Upper lobe of right lung (tissue), 1 donor: ENCODE results near the gene MICALL1. TPM values are rescaled to one million over a fixed set of nuclear protein-coding genes. Genes with fewer than 3 reads are reported as not detected.

ENCODE experiments used
- ATAC-seq: fragments of 200-7000 bp; cut with Tn5 transposase; one replicate; pipeline ENCODE4 v1.9.1; 2020; ENCODE audit warnings: mild to moderate bottlenecking, moderate library complexity
- DNase-seq: peaks from one replicate; pipeline ENCODE4 v3.0.0-alpha.2; 2020
- H3K27ac ChIP-seq: fragments of 200-600 bp; one replicate; pipeline ENCODE4 v1.8.0; 2022
- H3K27me3 ChIP-seq: fragments of 200-600 bp; one replicate; pipeline ENCODE4 v1.8.0; 2022; ENCODE audit warnings: mild to moderate bottlenecking
- H3K36me3 ChIP-seq: fragments of 200-600 bp; one replicate; pipeline ENCODE4 v1.8.0; 2022
- H3K4me1 ChIP-seq: fragments of 200-600 bp; one replicate; pipeline ENCODE4 v1.8.0; 2022
- H3K4me3 ChIP-seq: fragments of 200-600 bp; one replicate; pipeline ENCODE4 v1.8.0; 2022; ENCODE audit warnings: mild to moderate bottlenecking
- H3K9me3 ChIP-seq: fragments of 200-600 bp; one replicate; pipeline ENCODE4 v1.8.0; 2022
- CTCF ChIP-seq: fragments of 200-600 bp; IDR thresholded peaks from one replicate; pipeline ENCODE4 v1.8.0; 2022; ENCODE audit warnings: antibody characterized with exemption
- intact Hi-C: fragments of 100-400 bp; cut with DNase I; formaldehyde crosslinking; loops from one replicate; pipeline ENCODE4 v1.11.0; 2022
- total RNA-seq: library from RNA; stranded (reverse); fragmentation: NEBNext Ultra II Directional; extraction: Animal tissue kit (Norgen Biotek cat#: 25700); gene quantifications from one replicate; pipeline ENCODE4 v1.2.1, GENCODE V29; 2021
- donor health status: DM: no; HTN: yes; CAD: no; lungs with severe emphysema.

MICALL1 gene
- total RNA-seq, 1 donor from 2014 or later = 37.4 TPM

DNA sequence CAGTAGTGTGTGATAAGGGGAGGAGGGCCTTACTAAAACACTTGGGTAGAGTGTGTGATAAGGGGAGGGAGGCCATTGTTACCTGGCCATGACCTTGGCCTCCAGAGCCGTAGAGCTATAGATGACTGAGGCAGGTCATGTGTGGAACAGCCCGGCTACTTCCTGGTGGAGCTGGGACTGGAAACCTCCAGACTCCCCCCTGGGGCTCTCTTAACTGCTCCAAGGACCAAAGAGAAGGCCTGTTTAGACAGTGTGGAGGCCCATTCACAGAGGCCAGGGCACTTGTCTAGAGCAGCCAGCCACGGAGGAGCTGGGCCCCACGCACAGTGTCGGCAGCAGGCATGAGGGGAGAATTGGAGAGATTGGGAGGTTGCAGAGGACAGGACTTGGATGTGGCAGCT is 12.5 kb upstream of the MICALL1 start:
- ATAC-seq = peak; percentile 75
- no peaks in the 10 kb centered on the region for H3K27me3 ChIP-seq
- H3K9me3 ChIP-seq = no peaks in the 10 kb centered on the region
- no peak overlapping the region for H3K4me3 ChIP-seq
- DNase-seq = no peak
- intact Hi-C loops = no loop called here
- peaks cover 38% of the 10 kb centered on the region for H3K4me1 ChIP-seq
- TF ChIP-seq CTCF = no peak
- H3K27ac ChIP-seq = peak overlapping the region; percentile 42
- H3K36me3 ChIP-seq = peaks cover 21% of the 10 kb centered on the region

GRCh38 chr22:37894939-37895670 is 11.0 kb upstream of the MICALL1 start:
- no peak for DNase-seq
- intact Hi-C loops = no loop called here

GRCh38 chr22:37896181-37896592 is 9.9 kb upstream of the MICALL1 start:
- no peaks in the 10 kb centered on the region for H3K27me3 ChIP-seq
- peak overlapping the region; percentile 67 for H3K27ac ChIP-seq
- peak; percentile 59 for ATAC-seq
- intact Hi-C loops = no loop called here
- H3K36me3 ChIP-seq = no peaks in the 10 kb centered on the region
- peaks cover 43% of the 10 kb centered on the region for H3K4me1 ChIP-seq
- H3K9me3 ChIP-seq = no peaks in the 10 kb centered on the region
- TF ChIP-seq CTCF = no peak
- DNase-seq = no peak
- no peak overlapping the region for H3K4me3 ChIP-seq

More at GRCh38 chr22:37894939-37895670, 11.0 kb upstream of the MICALL1 start:
- Histone ChIP-seq H3K36me3 (peaks cover 6% of the 10 kb centered on the region), H3K4me1 (peaks cover 43% of the 10 kb centered on the region), H3K27me3 (no peaks in the 10 kb centered on the region), H3K4me3 (no peak overlapping the region), H3K9me3 (no peaks in the 10 kb centered on the region), H3K27ac (no peak overlapping the region)
- no peak for TF ChIP-seq CTCF
- ATAC-seq = no peak

- Histone ChIP-seq H3K27ac (peak overlapping the region; percentile 67), H3K4me3 (no peak overlapping the region), H3K9me3 (no peaks in the 10 kb centered on the region), H3K4me1 (peaks cover 43% of the 10 kb centered on the region), H3K27me3 (no peaks in the 10 kb centered on the region), H3K36me3 (no peaks in the 10 kb centered on the region)
- intact Hi-C loops = no loop called here
- TF ChIP-seq CTCF = no peak
- no peak for DNase-seq
- ATAC-seq = no peak
Observed at GRCh38 chr22:37896939-37897338, 9.2 kb upstream of the MICALL1 start.

- Histone ChIP-seq H3K36me3 (no peaks in the 10 kb centered on the region), H3K9me3 (no peaks in the 10 kb centered on the region), H3K27ac (no peak overlapping the region), H3K4me3 (no peak overlapping the region), H3K27me3 (no peaks in the 10 kb centered on the region), H3K4me1 (peaks cover 35% of the 10 kb centered on the region)
- ATAC-seq = no peak
- TF ChIP-seq CTCF = no peak
- intact Hi-C loops = no loop called here
- DNase-seq = no peak
Observed at GRCh38 chr22:37897807-37898206, 8.3 kb upstream of the MICALL1 start.
